OCI-LY3 (cell line): ENCODE data around the gene INPP5A.

Source experiments
- H2AFZ ChIP-seq: fragments of 200-600, 300-600 bp; shearing (Covaris generic); 2 replicates; pipeline ENCODE4 v1.6.0; 2014; ENCODE audit warnings: antibody characterized with exemption, low read depth, low read length
- H3K27ac ChIP-seq: fragments of 200-600, 300-600 bp; sonication (generic); 2 replicates; pipeline ENCODE4 v1.5.1; 2014; ENCODE audit warnings: mild to moderate bottlenecking, low read length, moderate library complexity, mixed read lengths
- H3K27me3 ChIP-seq: fragments of 200-600, 300-600 bp; sonication (generic); 2 replicates; pipeline ENCODE4 v1.6.1; 2014; ENCODE audit warnings: low read depth, low read length, mixed read lengths
- H3K36me3 ChIP-seq: fragments of 200-600, 300-600 bp; sonication (generic); replicated peaks from 2 replicates; pipeline ENCODE3; 2014; ENCODE audit warnings: low read depth, low read length, mixed read lengths
- H3K4me1 ChIP-seq: fragments of 300-600, 200-600 bp; sonication (generic); 2 replicates; pipeline ENCODE4 v1.6.1; 2014; ENCODE audit warnings: low read length, mixed read lengths
- H3K4me2 ChIP-seq: fragments of 200-600, 300-600 bp; sonication (generic); 2 replicates; pipeline ENCODE4 v1.6.1; 2014; ENCODE audit warnings: low read length, mixed read lengths
- H3K4me3 ChIP-seq: fragments of 300-600, 200-600 bp; sonication (generic); 2 replicates; pipeline ENCODE4 v1.5.1; 2014; ENCODE audit warnings: antibody characterized with exemption, mild to moderate bottlenecking, low read length, moderate library complexity
- H3K79me2 ChIP-seq: fragments of 300-600, 200-600 bp; shearing (Covaris generic); 2 replicates; pipeline ENCODE4 v1.6.1; 2014; ENCODE audit warnings: mild to moderate bottlenecking, low read length, mixed read lengths
- H3K9ac ChIP-seq: fragments of 300-600, 200-600 bp; shearing (Covaris generic); 2 replicates; pipeline ENCODE4 v1.6.0; 2014; ENCODE audit warnings: mild to moderate bottlenecking, low read length, moderate library complexity
- H3K9me3 ChIP-seq: fragments of 200-600, 300-600 bp; shearing (Covaris generic); 2 replicates; pipeline ENCODE4 v1.6.1; 2014; ENCODE audit warnings: low read length, mixed read lengths; ENCODE audit not compliant: insufficient read depth
- H4K20me1 ChIP-seq: fragments of 200-600, 300-600 bp; sonication (generic); 2 replicates; pipeline ENCODE4 v1.6.1; 2016; ENCODE audit warnings: low read length, mixed read lengths; ENCODE audit not compliant: insufficient read depth
- CTCF ChIP-seq: fragments of 200-600, 300-600 bp; sonication (generic); IDR thresholded peaks from 2 replicates; pipeline ENCODE4 v1.5.1; 2014; ENCODE audit warnings: antibody characterized with exemption, low read length, low read depth
- EZH2phosphoT487 ChIP-seq: fragments of 200-600 bp; shearing (Covaris generic); IDR thresholded peaks from 2 replicates; pipeline ENCODE4 v1.6.1; 2018; ENCODE audit warnings: antibody characterized with exemption, mixed run types, low read depth

INPP5A gene

DNA sequence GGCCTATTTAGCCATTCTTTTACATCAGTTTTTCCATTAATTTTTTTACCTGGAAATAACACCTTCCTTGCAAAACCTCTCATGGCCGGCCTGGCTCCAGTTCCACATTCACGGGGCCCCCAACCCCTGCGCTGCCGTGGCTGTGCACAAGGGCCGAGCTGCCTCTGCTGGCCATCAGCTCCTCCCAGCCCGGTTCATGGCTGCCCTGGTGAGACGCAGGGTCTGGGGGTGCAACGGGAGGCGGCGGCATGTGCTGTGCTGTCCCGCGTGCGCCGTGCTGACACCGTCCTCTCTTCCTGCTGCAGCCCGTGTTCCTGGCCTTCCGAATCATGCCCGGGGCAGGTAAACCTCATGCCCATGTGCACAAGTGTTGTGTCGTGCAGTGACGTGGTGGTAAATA lies 244.0 kb downstream of the INPP5A start:
- H3K4me1 ChIP-seq, result no peaks in the 10 kb centered on the region
- H3K4me3 ChIP-seq, result no peak overlapping the region
- TF ChIP-seq CTCF, result no peak
- no peak for TF ChIP-seq EZH2phosphoT487
- H3K4me2 ChIP-seq, result no peak overlapping the region
- no peaks in the 10 kb centered on the region for H3K9me3 ChIP-seq
- no peaks in the 10 kb centered on the region for H3K27me3 ChIP-seq
- H2AFZ ChIP-seq, result no peak overlapping the region
- H3K79me2 ChIP-seq, result no peaks in the 10 kb centered on the region
- H3K9ac ChIP-seq, result no peak overlapping the region
- H3K36me3 ChIP-seq, result no peaks in the 10 kb centered on the region
- no peak overlapping the region for H3K27ac ChIP-seq
- no peaks in the 10 kb centered on the region for H4K20me1 ChIP-seq

GRCh38 chr10:132783165-132783939 lies 245.8 kb downstream of the INPP5A start:
- no peaks in the 10 kb centered on the region for H4K20me1 ChIP-seq
- no peak overlapping the region for H3K9ac ChIP-seq
- H3K79me2 ChIP-seq, result no peaks in the 10 kb centered on the region
- H3K27ac ChIP-seq, result no peak overlapping the region
- H3K4me2 ChIP-seq, result no peak overlapping the region
- no peaks in the 10 kb centered on the region for H3K9me3 ChIP-seq
- H3K36me3 ChIP-seq, result no peaks in the 10 kb centered on the region
- TF ChIP-seq CTCF (no peak), EZH2phosphoT487 (no peak)
- no peak overlapping the region for H3K4me3 ChIP-seq
- no peaks in the 10 kb centered on the region for H3K4me1 ChIP-seq
- H3K27me3 ChIP-seq, result no peaks in the 10 kb centered on the region
- H2AFZ ChIP-seq, result no peak overlapping the region

GRCh38 chr10:132783940-132784865 lies 246.6 kb downstream of the INPP5A start:
- Histone ChIP-seq H3K9ac (no peak overlapping the region), H3K4me1 (no peaks in the 10 kb centered on the region), H3K4me2 (no peak overlapping the region), H3K36me3 (no peaks in the 10 kb centered on the region), H2AFZ (no peak overlapping the region), H3K27ac (no peak overlapping the region), H3K4me3 (no peak overlapping the region), H4K20me1 (no peaks in the 10 kb centered on the region), H3K9me3 (no peaks in the 10 kb centered on the region), H3K79me2 (no peaks in the 10 kb centered on the region), H3K27me3 (no peaks in the 10 kb centered on the region)
- no peak for TF ChIP-seq EZH2phosphoT487

DNA sequence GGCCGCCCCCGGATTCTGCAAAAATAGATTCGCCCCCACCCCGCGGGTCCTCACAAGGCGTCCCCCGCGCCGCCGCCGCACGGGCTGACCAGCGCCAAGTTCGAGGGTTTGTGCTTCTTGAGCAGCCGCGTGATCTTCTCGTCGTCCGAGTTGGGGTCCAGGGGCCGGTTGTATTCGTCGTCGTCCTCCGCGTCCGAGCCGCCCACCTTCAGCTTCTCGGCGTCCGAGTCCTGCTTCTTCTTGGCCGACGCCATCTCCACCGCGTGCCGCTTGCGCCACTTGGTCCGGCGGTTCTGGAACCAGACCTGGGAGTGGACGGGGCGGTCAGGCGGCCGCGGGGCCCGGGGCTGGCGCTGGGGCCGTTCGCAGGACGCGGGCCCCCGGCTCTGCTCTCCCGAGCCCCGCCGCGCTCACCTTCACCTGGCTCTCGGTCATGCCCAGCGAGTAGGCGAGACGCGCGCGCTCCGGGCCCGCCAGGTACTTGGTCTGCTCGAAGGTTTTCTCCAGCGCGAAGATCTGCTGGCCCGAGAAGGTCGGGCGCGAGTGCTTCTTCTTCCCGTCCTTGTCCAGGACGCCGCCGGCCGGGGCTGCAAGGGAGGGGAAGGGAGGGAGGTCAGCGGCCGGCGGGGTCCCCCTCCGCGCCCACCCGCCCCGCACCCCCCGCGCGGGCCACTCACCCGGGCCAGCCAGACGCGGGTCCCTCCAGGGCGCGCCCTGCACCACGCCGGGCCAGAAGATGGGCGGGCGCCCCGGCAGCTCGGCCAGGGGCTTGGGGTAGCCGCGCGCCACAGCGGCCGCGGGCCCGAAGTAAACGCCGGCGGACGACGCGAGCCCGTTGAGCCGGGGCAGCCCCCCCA lies 247.5 kb downstream of the INPP5A start:
- no peak overlapping the region for H2AFZ ChIP-seq
- H3K9me3 ChIP-seq, result no peaks in the 10 kb centered on the region
- H4K20me1 ChIP-seq, result no peaks in the 10 kb centered on the region
- no peak overlapping the region for H3K4me2 ChIP-seq
- H3K4me3 ChIP-seq, result no peak overlapping the region
- H3K4me1 ChIP-seq, result no peaks in the 10 kb centered on the region
- no peaks in the 10 kb centered on the region for H3K36me3 ChIP-seq
- TF ChIP-seq EZH2phosphoT487 (no peak), CTCF (no peak)
- H3K27me3 ChIP-seq, result no peaks in the 10 kb centered on the region
- H3K79me2 ChIP-seq, result no peaks in the 10 kb centered on the region
- no peak overlapping the region for H3K27ac ChIP-seq
- no peak overlapping the region for H3K9ac ChIP-seq
